SU-DHL-6 (cell line): ENCODE data around the gene EPSTI1.

Source experiments
- EZH2phosphoT487 ChIP-seq: fragments of 200-600 bp; sonication (generic), shearing (Covaris generic); conservative IDR thresholded peaks from 2 replicates; pipeline ENCODE4 v1.6.1; 2018; ENCODE audit warnings: mild to moderate bottlenecking, antibody characterized with exemption, low read length, moderate library complexity, mixed read lengths
- TF ChIP-seq, protein P1 (sequence below): fragments of 200-600 bp; sonication (generic); IDR thresholded peaks from one replicate; pipeline ENCODE4 v1.5.1; 2017; ENCODE audit warnings: antibody characterized with exemption, mild to moderate bottlenecking, low read length, moderate library complexity; ENCODE audit not compliant: insufficient read depth, poor library complexity, severe bottlenecking

DNA sequence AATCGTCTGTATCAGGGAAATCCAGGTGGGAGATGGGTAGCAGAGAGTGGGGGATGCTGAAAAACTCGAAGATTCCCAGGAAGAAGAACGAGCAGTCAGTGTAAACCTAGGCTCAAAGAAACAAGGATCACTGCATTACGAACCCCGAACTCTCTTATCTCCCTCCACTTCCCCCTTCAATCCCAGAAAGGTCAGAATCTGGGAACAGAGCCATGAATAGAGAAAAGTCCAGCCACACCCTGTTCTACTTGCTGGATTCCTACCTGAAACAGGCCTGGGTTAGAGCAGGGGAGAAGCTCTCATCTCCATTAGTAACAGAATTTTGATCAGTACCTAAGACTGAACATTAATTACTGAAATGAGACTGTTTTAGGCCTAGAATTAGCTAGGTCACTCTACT is 24.4 kb downstream of the EPSTI1 start:
- TF ChIP-seq, protein P1, sequence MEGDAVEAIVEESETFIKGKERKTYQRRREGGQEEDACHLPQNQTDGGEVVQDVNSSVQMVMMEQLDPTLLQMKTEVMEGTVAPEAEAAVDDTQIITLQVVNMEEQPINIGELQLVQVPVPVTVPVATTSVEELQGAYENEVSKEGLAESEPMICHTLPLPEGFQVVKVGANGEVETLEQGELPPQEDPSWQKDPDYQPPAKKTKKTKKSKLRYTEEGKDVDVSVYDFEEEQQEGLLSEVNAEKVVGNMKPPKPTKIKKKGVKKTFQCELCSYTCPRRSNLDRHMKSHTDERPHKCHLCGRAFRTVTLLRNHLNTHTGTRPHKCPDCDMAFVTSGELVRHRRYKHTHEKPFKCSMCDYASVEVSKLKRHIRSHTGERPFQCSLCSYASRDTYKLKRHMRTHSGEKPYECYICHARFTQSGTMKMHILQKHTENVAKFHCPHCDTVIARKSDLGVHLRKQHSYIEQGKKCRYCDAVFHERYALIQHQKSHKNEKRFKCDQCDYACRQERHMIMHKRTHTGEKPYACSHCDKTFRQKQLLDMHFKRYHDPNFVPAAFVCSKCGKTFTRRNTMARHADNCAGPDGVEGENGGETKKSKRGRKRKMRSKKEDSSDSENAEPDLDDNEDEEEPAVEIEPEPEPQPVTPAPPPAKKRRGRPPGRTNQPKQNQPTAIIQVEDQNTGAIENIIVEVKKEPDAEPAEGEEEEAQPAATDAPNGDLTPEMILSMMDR, result no peak
- no peak for TF ChIP-seq EZH2phosphoT487
